HG03439 (cell line): ENCODE results near the gene SLC25A38.

Experiments
- ATAC-seq: cut with Tn5 transposase; IDR thresholded peaks from one replicate; pipeline ENCODE4 v1.9.1; 2021; ENCODE audit warnings: mild to moderate bottlenecking, moderate library complexity; ENCODE audit not compliant: unreplicated experiment

SLC25A38 gene

GRCh38 chr3:39428745-39429201 lies 45.6 kb downstream of the SLC25A38 start:
- ATAC-seq: no peak

- no peak for ATAC-seq
Observed at GRCh38 chr3:39429466-39429865, 46.3 kb downstream of the SLC25A38 start.

DNA sequence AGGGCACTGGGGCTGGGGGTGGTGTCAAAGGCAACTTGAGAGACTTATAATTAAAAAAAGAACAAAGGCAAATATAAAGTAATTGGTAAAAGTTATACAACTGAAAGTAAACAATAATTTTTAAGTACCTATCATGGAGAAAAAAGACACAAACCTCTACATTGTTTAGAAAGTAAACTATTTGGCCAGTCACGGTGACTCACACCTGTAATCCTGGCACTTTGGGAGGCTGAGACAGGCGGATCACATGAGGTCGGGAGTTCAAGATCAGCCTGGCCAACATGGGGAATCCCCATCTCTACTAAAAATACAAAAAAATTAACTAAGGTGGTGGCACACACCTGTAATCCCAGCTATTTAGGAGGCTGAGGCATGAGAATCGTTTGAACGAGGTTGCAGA lies 49.2 kb downstream of the SLC25A38 start:
- no peak for ATAC-seq

GRCh38 chr3:39433642-39434041 lies 50.5 kb downstream of the SLC25A38 start:
- ATAC-seq: no peak

DNA sequence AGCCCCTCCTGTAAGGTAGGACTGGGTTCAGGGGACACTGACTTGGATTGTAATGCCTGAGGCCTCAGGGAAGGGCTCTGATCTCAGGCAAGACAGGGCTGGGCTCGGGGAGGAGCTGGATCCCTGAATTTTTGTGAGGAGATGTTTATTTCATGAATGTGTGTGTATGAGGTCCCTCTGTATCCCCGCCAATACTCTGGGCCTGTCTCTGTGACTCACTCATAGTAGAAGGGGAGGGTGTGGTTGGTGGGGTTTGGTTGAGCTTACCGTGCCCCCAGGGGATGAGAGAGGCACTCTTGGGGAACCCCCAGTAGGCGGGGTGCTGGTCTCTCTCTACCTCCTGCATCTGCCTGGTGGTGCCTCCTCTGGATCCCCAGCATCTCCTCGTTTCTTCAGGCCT lies 51.4 kb downstream of the SLC25A38 start:
- ATAC-seq: no peak

DNA sequence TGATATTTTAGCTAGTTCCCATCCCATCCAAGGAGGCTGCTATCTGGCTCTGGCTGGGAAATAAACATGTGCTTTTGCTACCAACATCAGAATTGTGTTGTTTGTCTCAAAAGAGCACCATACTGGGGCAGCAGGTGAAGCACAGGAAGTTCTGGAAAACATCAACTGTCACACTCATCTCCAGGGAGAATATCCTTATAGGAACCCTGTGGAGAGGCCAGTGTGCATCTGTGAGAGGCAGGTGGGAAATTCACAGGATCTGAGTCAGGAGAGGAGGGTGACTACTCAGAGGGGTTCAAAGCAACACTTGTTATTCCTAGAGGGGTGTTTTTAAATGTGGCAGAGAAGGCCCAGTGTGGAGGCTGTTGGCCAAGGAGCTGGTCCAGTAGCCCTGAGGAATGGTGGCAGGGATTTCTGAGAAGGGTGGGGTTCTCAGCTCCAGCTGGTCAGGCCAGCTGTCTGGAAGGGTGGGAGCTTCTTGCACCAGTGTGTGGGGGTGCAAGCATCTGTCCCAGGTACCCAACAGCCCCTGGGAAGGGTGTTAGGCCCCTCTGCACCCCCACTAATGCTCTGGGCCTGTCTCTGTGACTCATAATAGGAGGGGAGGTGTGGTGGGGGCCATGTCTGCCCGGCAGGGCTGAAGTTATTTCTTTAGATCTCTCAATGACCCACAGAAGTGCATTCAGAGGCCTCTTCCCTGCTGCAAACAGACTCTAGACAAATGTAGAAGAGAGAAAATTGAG lies 52.0 kb downstream of the SLC25A38 start:
- no peak for ATAC-seq

- no peak for ATAC-seq
Observed at GRCh38 chr3:39438880-39439279, 55.7 kb downstream of the SLC25A38 start.

DNA sequence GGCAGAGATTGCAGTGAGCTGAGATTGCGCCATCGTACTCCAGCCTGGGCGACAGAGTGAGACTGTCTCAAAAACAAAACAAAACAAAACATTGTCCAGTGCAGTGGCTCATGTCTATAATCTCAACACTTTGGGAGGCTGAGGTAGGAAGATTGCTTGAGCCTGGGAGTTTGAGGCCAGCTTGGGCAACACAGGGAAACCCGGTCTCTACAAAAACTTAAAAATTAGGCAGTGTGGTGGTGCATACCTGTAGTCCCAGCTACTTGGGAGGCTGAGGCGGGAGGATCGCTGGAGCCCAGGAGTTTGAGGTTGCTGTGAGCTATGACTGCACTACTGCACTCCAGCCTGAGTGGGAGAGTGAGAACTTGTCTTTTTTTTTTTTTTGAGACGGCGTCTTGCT lies 57.1 kb downstream of the SLC25A38 start:
- no peak for ATAC-seq

GRCh38 chr3:39443530-39443929 lies 60.4 kb downstream of the SLC25A38 start:
- ATAC-seq: no peak

- no peak for ATAC-seq
Observed at GRCh38 chr3:39445927-39446326, 62.8 kb downstream of the SLC25A38 start.

GRCh38 chr3:39446444-39446843 lies 63.3 kb downstream of the SLC25A38 start:
- no peak for ATAC-seq
